HepG2 (cell line): ENCODE data around the gene TJP1. TPM values are rescaled to one million over a fixed set of nuclear protein-coding genes. Genes with fewer than 3 reads are reported as not detected.

Experiments
- ATAC-seq: fragments of 200-7000 bp; cut with Tn5 transposase; 3 replicates; pipeline ENCODE4 v1.9.1; 2020; ENCODE audit warnings: mild to moderate bottlenecking, moderate library complexity
- BruUV-seq: library from RNA; stranded (reverse); fragments of 400-500 nt; replicated peaks from 2 replicates; lab custom pipeline; 2021; lab: Mats Ljungman, UMichigan
- CTCF ChIA-PET: fragments of 300-600 bp; formaldehyde crosslinking; extraction: SDS; loops from one replicate; lab custom pipeline; 2021; ENCODE audit warnings: low total read pairs, inconsistent platforms, low intra/inter-chr PET ratio; lab: Yijun Ruan, JAX
- POLR2A ChIA-PET: fragments of 350-600 bp; sonication (Branson Sonifier 250); formaldehyde crosslinking; loops from one replicate; lab custom pipeline; 2020; ENCODE audit warnings: antibody characterized with exemption, inconsistent platforms; lab: Yijun Ruan, JAX
- DNase-seq: peaks from one replicate; pipeline ENCODE4 v3.0.0-alpha.2; 2015; ENCODE audit warnings: low spot score
- FAIRE-seq: peaks from 3 replicates; lab custom pipeline; 2011; peaks lifted over from hg19 to GRCh38; lab: Jason Lieb, UNC
- H2AFZ ChIP-seq: one replicate; pipeline ENCODE4 v1.6.1; 2011; ENCODE audit warnings: low read length, inconsistent platforms
- H3K27ac ChIP-seq: fragments of 300-600 bp; 3 replicates; pipeline ENCODE4 v1.8.0; 2011; ENCODE audit warnings: mixed run types, mild to moderate bottlenecking, mixed read lengths, low read length, inconsistent platforms; ENCODE audit not compliant: insufficient read depth; ENCODE audit errors: extremely low read length
- H3K27me3 ChIP-seq, 2 experiments: fragments of 200-600 bp in 1 of 2; 2 replicates in 1 of 2; 3 replicates in 1 of 2; pipeline versions ENCODE4 v1.6.0 to v1.8.0; 2011; ENCODE audit warnings: low read length in 2 of 2, mild to moderate bottlenecking in 2 of 2, moderate library complexity in 2 of 2, inconsistent platforms in 1 of 2; ENCODE audit not compliant: insufficient read depth in 2 of 2, control insufficient read depth in 1 of 2
- H3K36me3 ChIP-seq, 2 experiments: fragments of 200-600 bp in 1 of 2; replicated peaks in 1 of 2; 2 replicates in 1 of 2; 3 replicates in 1 of 2; pipeline versions ENCODE4 v1.5.1 to v1.8.0; 2011; ENCODE audit warnings: low read length in 2 of 2, inconsistent platforms in 1 of 2; ENCODE audit not compliant: insufficient read depth in 2 of 2, control insufficient read depth in 1 of 2
- H3K4me1 ChIP-seq: 2 replicates; pipeline ENCODE4 v1.5.1; 2012; ENCODE audit warnings: low read length, inconsistent platforms; ENCODE audit not compliant: insufficient read depth
- H3K4me2 ChIP-seq: 2 replicates; pipeline ENCODE4 v1.6.0; 2011; ENCODE audit warnings: low read depth, low read length, inconsistent platforms
- H3K4me3 ChIP-seq, 3 experiments: fragments of 200-600 bp in 1 of 3; sonication (generic), shearing (Covaris generic) in 1 of 3; replicated peaks in 1 of 3; 2 replicates each; pipeline ENCODE4 v1.5.1; 2011 to 2016; ENCODE audit warnings: low read length in 3 of 3, inconsistent platforms in 2 of 3, low read depth in 2 of 3, mild to moderate bottlenecking in 2 of 3, control low read depth in 1 of 3, mixed read lengths in 1 of 3; ENCODE audit not compliant: insufficient read depth in 1 of 3
- H3K79me2 ChIP-seq: one replicate; pipeline ENCODE4 v1.6.1; 2011; ENCODE audit warnings: low read length, inconsistent platforms; ENCODE audit not compliant: insufficient read depth
- H3K9ac ChIP-seq: 2 replicates; pipeline ENCODE4 v1.6.0; 2011; ENCODE audit warnings: mild to moderate bottlenecking, low read depth, low read length, inconsistent platforms; ENCODE audit not compliant: insufficient read depth
- H3K9me3 ChIP-seq: 2 replicates; pipeline ENCODE4 v1.5.1; 2012; ENCODE audit warnings: mild to moderate bottlenecking, low read length
- H4K20me1 ChIP-seq: 2 replicates; pipeline ENCODE4 v1.6.0; 2011; ENCODE audit warnings: inconsistent platforms, mild to moderate bottlenecking, low read length, moderate library complexity; ENCODE audit not compliant: insufficient read depth
- ARID2 ChIP-seq: sonication (generic); formaldehyde crosslinking; IDR thresholded peaks from 2 replicates; pipeline ENCODE4 v1.8.1; 2022; ENCODE audit warnings: mild to moderate bottlenecking, missing genetic modification reagents, borderline replicate concordance
- ARNT ChIP-seq: fragments of 450-650 bp; IDR thresholded peaks from 2 replicates; pipeline ENCODE4 v1.6.1; 2017
- FOXK1 ChIP-seq: sonication (generic); formaldehyde crosslinking; IDR thresholded peaks from 2 replicates; pipeline ENCODE4 v1.4.0; 2020; ENCODE audit warnings: low read depth, missing genetic modification reagents, borderline replicate concordance
- ISL2 ChIP-seq: sonication (generic); formaldehyde crosslinking; IDR thresholded peaks from 2 replicates; pipeline ENCODE4 v1.5.0; 2020; ENCODE audit warnings: missing genetic modification reagents
- MIER2 ChIP-seq: IDR thresholded peaks from 2 replicates; pipeline ENCODE4 v1.6.1; 2016; ENCODE audit warnings: missing biosample characterization, missing genetic modification reagents
- NR2F6 ChIP-seq, 2 experiments: IDR thresholded peaks; 2 replicates each; pipeline ENCODE4 v1.6.1; 2016; ENCODE audit warnings: antibody characterized with exemption in 1 of 2, mild to moderate bottlenecking in 1 of 2
- SRY ChIP-seq: sonication (generic); formaldehyde crosslinking; IDR thresholded peaks from 2 replicates; pipeline ENCODE4 v1.8.0; 2022; ENCODE audit warnings: mild to moderate bottlenecking, missing genetic modification reagents
- TAF15 ChIP-seq: fragments of 200-400 bp; formaldehyde crosslinking; IDR thresholded peaks from one replicate; pipeline ENCODE4 v1.6.1; 2018; ENCODE audit warnings: mild to moderate bottlenecking, low read depth, low read length; ENCODE audit not compliant: poor library complexity, severe bottlenecking
- ZNF12 ChIP-seq: sonication (generic); formaldehyde crosslinking; IDR thresholded peaks from 2 replicates; pipeline ENCODE4 v1.5.0; 2020; ENCODE audit warnings: missing genetic modification reagents
- ZNF431 ChIP-seq: sonication (generic); formaldehyde crosslinking; IDR thresholded peaks from 2 replicates; pipeline ENCODE4 v1.9.0; 2022; ENCODE audit warnings: missing genetic modification reagents, low read depth, mild to moderate bottlenecking, borderline replicate concordance
- ZNF615 ChIP-seq: sonication (generic); formaldehyde crosslinking; IDR thresholded peaks from 2 replicates; pipeline ENCODE4 v1.5.0; 2020; ENCODE audit warnings: mild to moderate bottlenecking, missing genetic modification reagents, borderline replicate concordance
- WGBS: methylation state at CpG from one replicate; pipeline ENCODE4 v1.1.6; 2017; ENCODE audit warnings: low lambda C conversion rate; 5-methylcytosine and 5-hydroxymethylcytosine counted together
- in situ Hi-C: cut with HindIII; loops from 2 replicates; pipeline ENCODE4 v1.10.0; 2017; ENCODE audit warnings: low pct_unique_long_range_greater_than_20kb; ENCODE audit not compliant: extremely low pct_ligation_motif_present
- intact Hi-C: fragments of 100-400 bp; cut with micrococcal nuclease; formaldehyde crosslinking; loops from one replicate; pipeline ENCODE4 v1.10.0; 2022; ENCODE audit not compliant: unreplicated experiment
- polyA plus RNA-seq, 8 experiments: library from polyadenylated mRNA; depleted of rRNA in 3 of 8; stranded (reverse) in 7 of 8; unstranded in 1 of 8; fragments of >200 nt; fragmentation: Illumina TruSeq in 4 of 8; extraction: Trizol in 4 of 8; gene quantifications; 2 replicates each; pipeline versions ENCODE4 v1.2.1 to v1.2.3, GENCODE V29; 2011 to 2016; ENCODE audit warnings: low read depth in 4 of 8, missing spikeins in 1 of 8, mixed read lengths in 1 of 8; ENCODE audit not compliant: insufficient read depth in 1 of 8
- total RNA-seq, 5 experiments: library from RNA; depleted of rRNA; stranded (reverse); fragments of >200 nt; fragmentation: Illumina TruSeq; extraction: Trizol; gene quantifications; 2 replicates each; pipeline ENCODE4 v1.2.3, GENCODE V29; 2016; ENCODE audit warnings: low read depth in 1 of 5
- TF ChIP-seq, protein P1 (sequence below), 2 experiments: IDR thresholded peaks; 2 replicates each; pipeline ENCODE4 v1.6.1; 2011 to 2012; ENCODE audit warnings: low read length in 2 of 2, borderline replicate concordance in 1 of 2, low read depth in 1 of 2, mild to moderate bottlenecking in 1 of 2, moderate library complexity in 1 of 2
- TF ChIP-seq, protein P2 (sequence below): IDR thresholded peaks from 2 replicates; pipeline ENCODE4 v1.6.1; 2016; ENCODE audit warnings: mild to moderate bottlenecking, missing biosample characterization, missing genetic modification reagents
- TF ChIP-seq, protein P3 (sequence below): sonication (generic); formaldehyde crosslinking; IDR thresholded peaks from 2 replicates; pipeline ENCODE4 v1.4.0; 2020; ENCODE audit warnings: missing genetic modification reagents

TJP1 gene
- total and polyA plus RNA-seq, 2 of the 13 experiments (the other 11 are each of a cell fraction or from before 2014, with no cell fraction given), result 25.9 to 27.1 TPM

DNA sequence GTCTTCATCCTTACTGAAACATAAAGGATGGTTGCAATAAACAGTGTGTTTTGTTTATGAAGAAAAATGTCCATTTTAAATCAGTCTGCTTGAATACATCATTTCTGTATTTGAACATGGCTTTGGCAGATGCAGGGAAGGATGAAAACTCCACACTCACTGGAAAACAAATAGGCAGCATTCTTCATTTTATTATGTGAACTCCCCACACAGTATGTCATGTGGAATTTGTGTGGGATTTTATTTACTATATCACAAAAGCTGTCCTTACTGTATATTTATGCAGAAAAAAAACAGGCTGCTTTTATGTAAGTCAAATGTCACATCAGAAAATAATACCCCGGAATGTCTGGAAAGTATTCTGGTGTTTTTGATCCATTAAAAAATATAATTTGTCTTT lies 44.1 kb upstream of the TJP1 start (continued):
- TF ChIP-seq ZNF431, result no peak
- TF ChIP-seq, all 625 proteins: peak for 0

DNA sequence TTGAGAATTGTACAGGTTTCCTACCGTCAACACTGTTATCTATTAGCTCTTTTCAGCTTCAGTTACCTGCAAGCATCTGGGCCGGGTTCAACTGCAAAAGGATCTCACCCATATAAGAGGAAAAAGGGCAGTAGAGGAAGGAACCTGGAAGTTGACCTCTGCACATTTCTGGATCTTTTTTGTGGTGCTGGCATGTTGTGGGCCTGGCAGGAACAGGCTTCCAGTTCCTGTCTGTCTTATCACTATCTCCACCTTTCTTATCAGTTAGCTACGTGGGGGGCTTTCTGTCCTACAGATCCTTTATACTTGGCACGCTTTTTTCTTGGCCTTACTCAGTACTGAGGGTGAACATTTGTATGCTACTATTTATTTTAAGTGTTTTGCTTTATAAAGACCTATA lies 42.2 kb upstream of the TJP1 start:
- no peaks in the 10 kb centered on the region for H3K36me3 ChIP-seq
- WGBS, result 19% methylated on average over 4 of the region's 4 CpGs
- no peak overlapping the region for H3K4me3 ChIP-seq
- no TSS peak for BruUV-seq
- peaks cover 1% of the 10 kb centered on the region; the same call in 1 of the 2 replicates for H3K4me1 ChIP-seq
- DNase-seq (no peak), FAIRE-seq (no peak), ATAC-seq (no peak)
- in situ Hi-C loops (no loop called here), intact Hi-C loops (no loop called here)
- H3K27me3 ChIP-seq, result peaks cover 0 to 5% of the 10 kb centered on the region in 2 experiments; a peak in 3 of 5 replicates
- TF ChIP-seq, protein P1, sequence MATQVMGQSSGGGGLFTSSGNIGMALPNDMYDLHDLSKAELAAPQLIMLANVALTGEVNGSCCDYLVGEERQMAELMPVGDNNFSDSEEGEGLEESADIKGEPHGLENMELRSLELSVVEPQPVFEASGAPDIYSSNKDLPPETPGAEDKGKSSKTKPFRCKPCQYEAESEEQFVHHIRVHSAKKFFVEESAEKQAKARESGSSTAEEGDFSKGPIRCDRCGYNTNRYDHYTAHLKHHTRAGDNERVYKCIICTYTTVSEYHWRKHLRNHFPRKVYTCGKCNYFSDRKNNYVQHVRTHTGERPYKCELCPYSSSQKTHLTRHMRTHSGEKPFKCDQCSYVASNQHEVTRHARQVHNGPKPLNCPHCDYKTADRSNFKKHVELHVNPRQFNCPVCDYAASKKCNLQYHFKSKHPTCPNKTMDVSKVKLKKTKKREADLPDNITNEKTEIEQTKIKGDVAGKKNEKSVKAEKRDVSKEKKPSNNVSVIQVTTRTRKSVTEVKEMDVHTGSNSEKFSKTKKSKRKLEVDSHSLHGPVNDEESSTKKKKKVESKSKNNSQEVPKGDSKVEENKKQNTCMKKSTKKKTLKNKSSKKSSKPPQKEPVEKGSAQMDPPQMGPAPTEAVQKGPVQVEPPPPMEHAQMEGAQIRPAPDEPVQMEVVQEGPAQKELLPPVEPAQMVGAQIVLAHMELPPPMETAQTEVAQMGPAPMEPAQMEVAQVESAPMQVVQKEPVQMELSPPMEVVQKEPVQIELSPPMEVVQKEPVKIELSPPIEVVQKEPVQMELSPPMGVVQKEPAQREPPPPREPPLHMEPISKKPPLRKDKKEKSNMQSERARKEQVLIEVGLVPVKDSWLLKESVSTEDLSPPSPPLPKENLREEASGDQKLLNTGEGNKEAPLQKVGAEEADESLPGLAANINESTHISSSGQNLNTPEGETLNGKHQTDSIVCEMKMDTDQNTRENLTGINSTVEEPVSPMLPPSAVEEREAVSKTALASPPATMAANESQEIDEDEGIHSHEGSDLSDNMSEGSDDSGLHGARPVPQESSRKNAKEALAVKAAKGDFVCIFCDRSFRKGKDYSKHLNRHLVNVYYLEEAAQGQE (IDR thresholded peaks at IDR 0.05; ENCODE audit: borderline replicate concordance in 1 of 2, low read depth in 1 of 2, low read length in 2 of 2), result no peak
- TF ChIP-seq, protein P2, sequence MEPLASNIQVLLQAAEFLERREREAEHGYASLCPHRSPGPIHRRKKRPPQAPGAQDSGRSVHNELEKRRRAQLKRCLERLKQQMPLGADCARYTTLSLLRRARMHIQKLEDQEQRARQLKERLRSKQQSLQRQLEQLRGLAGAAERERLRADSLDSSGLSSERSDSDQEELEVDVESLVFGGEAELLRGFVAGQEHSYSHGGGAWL (CRISPR knock-in tag), result no peak
- TF ChIP-seq TAF15, result no peak
- TF ChIP-seq ARID2 (CRISPR knock-in tag), result no peak
- TF ChIP-seq, protein P3, sequence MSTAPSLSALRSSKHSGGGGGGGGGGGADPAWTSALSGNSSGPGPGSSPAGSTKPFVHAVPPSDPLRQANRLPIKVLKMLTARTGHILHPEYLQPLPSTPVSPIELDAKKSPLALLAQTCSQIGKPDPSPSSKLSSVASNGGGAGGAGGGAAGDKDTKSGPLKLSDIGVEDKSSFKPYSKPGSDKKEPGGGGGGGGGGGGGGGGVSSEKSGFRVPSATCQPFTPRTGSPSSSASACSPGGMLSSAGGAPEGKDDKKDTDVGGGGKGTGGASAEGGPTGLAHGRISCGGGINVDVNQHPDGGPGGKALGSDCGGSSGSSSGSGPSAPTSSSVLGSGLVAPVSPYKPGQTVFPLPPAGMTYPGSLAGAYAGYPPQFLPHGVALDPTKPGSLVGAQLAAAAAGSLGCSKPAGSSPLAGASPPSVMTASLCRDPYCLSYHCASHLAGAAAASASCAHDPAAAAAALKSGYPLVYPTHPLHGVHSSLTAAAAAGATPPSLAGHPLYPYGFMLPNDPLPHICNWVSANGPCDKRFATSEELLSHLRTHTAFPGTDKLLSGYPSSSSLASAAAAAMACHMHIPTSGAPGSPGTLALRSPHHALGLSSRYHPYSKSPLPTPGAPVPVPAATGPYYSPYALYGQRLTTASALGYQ, result no peak
- TF ChIP-seq ZNF12 (CRISPR knock-in tag), result no peak
- no peak for TF ChIP-seq ISL2
- no peak for TF ChIP-seq ARNT
- TF ChIP-seq FOXK1 (CRISPR knock-in tag), result no peak
- no peak for TF ChIP-seq SRY (CRISPR knock-in tag)
- TF ChIP-seq NR2F6 (IDR thresholded peaks at IDR 0.05), result no peak
- TF ChIP-seq NR2F6 (CRISPR knock-in tag; IDR thresholded peaks at IDR 0.05), result no peak
- no peak for TF ChIP-seq ZNF615 (CRISPR knock-in tag)
- no peak for TF ChIP-seq MIER2
- H3K9me3 ChIP-seq, result no peaks in the 10 kb centered on the region
- no peaks in the 10 kb centered on the region for H3K79me2 ChIP-seq
- no peak overlapping the region for H2AFZ ChIP-seq
- ChIA-PET CTCF (no interaction called here), POLR2A (no interaction called here)
- no peak overlapping the region for H3K4me2 ChIP-seq
- H4K20me1 ChIP-seq, result no peaks in the 10 kb centered on the region
- no peak overlapping the region for H3K27ac ChIP-seq
- no peak overlapping the region for H3K9ac ChIP-seq
